BE2C (cell line): Measurements from ENCODE around the gene TEX48.
A peak's percentile ranks its signal among the peaks of the same experiment; 100 is the strongest.

Experiments
- DNase-seq: peaks from one replicate; pipeline ENCODE4 v3.0.0-alpha.2; 2020
- H3K27me3 ChIP-seq: fragments of 250-450 bp; sonication (Bioruptor Pico); 2 replicates; pipeline ENCODE4 v1.5.1; 2020; ENCODE audit warnings: mild to moderate bottlenecking
- H3K36me3 ChIP-seq: fragments of 250-450 bp; sonication (Bioruptor Pico); 2 replicates; pipeline ENCODE4 v1.5.1; 2020; ENCODE audit warnings: mild to moderate bottlenecking
- H3K4me1 ChIP-seq: fragments of 250-450 bp; sonication (Bioruptor Pico); 2 replicates; pipeline ENCODE4 v1.5.1; 2020
- H3K4me3 ChIP-seq: 2 replicates; pipeline ENCODE4 v1.5.1; 2011; ENCODE audit warnings: low read depth, low read length
- H3K9me3 ChIP-seq: fragments of 250-450 bp; sonication (Bioruptor Pico); 2 replicates; pipeline ENCODE4 v1.5.1; 2020
- TF ChIP-seq, protein P1 (sequence below): IDR thresholded peaks from 2 replicates; pipeline ENCODE4 v1.5.1; 2012; ENCODE audit warnings: mild to moderate bottlenecking, low read depth, low read length

Gene TEX48

DNA sequence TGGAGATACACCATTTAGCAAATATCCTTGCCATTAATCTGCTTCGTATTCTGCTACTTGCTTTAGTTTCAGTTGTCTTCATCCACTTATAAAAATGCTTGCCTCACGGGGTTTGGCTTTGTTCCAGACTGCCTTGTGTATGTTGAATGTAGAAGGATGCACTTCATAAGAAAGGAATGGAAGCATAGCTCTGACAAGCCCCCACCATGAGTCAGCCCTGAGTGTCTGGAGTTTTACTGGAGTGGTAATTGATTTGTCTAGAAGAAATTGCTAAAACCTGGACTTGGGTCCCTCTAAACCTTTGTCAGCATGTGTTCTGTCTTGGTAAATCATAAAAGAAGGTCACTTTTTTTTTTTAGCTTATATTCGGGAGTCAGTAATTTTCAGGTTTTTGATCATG, 4.6 kb downstream of the TEX48 start:
- H3K4me1 ChIP-seq, result no peaks in the 10 kb centered on the region
- no peaks in the 10 kb centered on the region for H3K9me3 ChIP-seq
- H3K36me3 ChIP-seq, result no peaks in the 10 kb centered on the region
- H3K27me3 ChIP-seq, result peaks cover 9% of the 10 kb centered on the region; the same call in 1 of the 2 replicates
- peak; percentile 12 for DNase-seq
- TF ChIP-seq, protein P1, sequence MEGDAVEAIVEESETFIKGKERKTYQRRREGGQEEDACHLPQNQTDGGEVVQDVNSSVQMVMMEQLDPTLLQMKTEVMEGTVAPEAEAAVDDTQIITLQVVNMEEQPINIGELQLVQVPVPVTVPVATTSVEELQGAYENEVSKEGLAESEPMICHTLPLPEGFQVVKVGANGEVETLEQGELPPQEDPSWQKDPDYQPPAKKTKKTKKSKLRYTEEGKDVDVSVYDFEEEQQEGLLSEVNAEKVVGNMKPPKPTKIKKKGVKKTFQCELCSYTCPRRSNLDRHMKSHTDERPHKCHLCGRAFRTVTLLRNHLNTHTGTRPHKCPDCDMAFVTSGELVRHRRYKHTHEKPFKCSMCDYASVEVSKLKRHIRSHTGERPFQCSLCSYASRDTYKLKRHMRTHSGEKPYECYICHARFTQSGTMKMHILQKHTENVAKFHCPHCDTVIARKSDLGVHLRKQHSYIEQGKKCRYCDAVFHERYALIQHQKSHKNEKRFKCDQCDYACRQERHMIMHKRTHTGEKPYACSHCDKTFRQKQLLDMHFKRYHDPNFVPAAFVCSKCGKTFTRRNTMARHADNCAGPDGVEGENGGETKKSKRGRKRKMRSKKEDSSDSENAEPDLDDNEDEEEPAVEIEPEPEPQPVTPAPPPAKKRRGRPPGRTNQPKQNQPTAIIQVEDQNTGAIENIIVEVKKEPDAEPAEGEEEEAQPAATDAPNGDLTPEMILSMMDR, result no peak
- no peak overlapping the region for H3K4me3 ChIP-seq

DNA sequence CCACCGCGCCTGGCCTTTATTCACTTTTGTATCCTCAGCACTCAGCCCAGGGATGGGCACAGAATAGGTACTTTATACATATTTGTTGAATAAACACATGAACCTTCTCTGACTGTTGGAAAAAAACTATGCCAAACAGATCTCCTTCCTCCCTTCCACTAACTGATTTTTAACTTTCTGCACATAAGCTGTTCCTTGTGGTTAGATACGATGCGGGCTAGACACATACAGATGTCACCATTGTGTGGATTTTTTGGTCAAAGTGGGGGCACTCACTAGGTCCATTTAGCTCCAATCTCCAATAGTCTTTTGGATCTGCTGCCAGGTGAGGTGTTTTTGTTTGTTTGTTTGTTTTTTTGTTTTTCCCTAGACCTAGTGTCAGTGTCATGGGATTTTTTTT, 5.1 kb downstream of the TEX48 start:
- TF ChIP-seq, protein P1, result no peak
- Histone ChIP-seq H3K9me3 (no peaks in the 10 kb centered on the region), H3K27me3 (peaks cover 9% of the 10 kb centered on the region; the same call in 1 of the 2 replicates), H3K4me3 (no peak overlapping the region), H3K36me3 (no peaks in the 10 kb centered on the region), H3K4me1 (no peaks in the 10 kb centered on the region)
- DNase-seq, result no peak

DNA sequence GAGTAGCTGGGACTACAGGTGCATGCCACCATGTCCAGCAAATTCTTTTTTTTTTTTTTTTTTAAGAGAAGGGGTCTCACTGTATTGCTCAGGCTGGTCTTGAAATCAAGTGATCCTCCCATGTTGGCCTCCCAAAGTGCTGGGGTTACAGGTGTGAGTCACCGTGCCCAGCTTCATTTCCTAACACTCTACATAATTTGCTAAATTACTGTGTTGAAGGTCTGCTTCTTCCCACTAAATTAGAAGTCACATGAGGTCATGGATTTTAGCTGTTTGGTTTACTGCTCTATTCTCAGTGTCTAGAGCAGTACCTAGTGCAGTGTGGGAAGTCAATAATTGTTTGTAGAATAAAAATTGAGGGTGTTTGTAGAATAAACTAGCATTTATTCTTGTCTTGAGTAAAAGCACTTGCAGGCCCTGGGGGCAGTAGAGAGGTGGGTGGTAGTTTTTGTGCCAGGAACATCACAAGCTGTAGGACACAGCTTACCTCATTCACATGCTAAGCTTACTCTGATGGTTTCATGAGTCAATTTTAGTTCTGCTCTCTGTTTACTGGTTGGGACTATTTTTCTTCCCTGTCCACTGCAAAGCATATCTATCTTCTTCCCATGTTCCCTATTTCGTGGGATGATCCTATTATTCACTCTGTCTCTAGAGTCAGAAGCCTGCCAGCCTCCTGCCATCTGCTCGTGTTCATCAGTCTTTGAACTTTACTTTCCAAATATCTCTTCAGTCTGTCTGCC, 7.0 kb downstream of the TEX48 start:
- Histone ChIP-seq H3K4me3 (no peak overlapping the region), H3K36me3 (no peaks in the 10 kb centered on the region), H3K27me3 (peaks cover 9% of the 10 kb centered on the region; the same call in 1 of the 2 replicates), H3K4me1 (no peaks in the 10 kb centered on the region), H3K9me3 (no peaks in the 10 kb centered on the region)
- no peak for DNase-seq
- TF ChIP-seq, protein P1, result no peak

DNA sequence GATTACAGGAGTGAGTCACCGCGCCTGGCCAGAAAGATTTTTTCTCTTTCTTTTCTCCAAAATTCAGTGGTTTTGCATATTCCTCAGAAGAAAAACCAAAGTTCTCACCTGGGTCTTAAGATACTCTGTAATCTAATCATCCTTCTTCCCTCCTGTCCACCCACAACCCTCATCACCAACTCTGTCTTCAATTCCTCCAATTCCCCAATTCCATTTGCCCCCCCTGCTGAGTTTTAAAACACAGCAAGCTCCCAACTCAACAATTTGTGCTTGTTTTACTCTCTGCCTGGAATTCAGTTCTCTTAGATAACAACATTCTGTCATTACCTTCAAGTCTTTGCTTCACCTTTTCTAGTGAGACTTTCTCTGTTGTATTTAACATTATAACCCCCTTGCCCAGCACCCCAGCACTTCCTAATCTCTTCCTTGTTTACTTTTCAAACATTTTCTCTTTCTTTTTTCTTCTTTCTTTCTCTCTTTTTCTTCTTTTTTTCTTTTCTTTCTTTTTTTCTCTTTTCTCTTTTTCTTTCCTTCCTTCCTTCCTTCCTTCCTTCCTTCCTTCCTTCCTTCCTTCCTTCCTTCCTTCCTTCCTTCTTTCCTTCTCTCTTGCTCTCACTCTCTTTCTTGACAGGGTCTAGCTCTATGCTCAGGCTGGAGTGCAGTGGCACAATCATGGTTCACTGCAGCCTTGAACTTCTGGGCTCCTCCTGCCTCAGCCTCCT, 7.8 kb downstream of the TEX48 start:
- Histone ChIP-seq H3K4me1 (no peaks in the 10 kb centered on the region), H3K9me3 (no peaks in the 10 kb centered on the region), H3K36me3 (no peaks in the 10 kb centered on the region), H3K4me3 (no peak overlapping the region), H3K27me3 (peaks cover 6% of the 10 kb centered on the region; the same call in 1 of the 2 replicates)
- no peak for DNase-seq
- TF ChIP-seq, protein P1, result no peak

DNA sequence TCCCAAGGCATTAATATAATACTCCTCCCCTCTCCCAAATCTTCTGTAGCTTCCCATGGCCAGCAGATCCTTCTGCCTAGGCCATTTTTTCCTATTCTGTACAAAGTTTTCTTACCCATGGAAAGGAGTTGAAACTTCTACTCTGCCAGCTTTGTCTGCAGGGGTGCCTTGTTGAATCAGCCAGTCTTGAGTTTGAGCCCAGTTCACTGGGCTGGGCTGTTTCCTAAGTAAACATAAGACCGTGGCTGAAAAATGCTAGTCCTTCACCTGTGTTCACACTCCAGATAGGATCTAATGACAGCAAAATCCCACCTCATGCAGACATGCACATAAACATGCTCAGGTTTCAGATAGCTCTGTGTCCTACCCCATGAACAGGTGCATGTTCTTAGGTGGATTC, 10.4 kb downstream of the TEX48 start:
- Histone ChIP-seq H3K36me3 (no peaks in the 10 kb centered on the region), H3K4me1 (no peaks in the 10 kb centered on the region), H3K27me3 (no peaks in the 10 kb centered on the region), H3K9me3 (no peaks in the 10 kb centered on the region), H3K4me3 (no peak overlapping the region)
- TF ChIP-seq, protein P1, result no peak
- no peak for DNase-seq

DNA sequence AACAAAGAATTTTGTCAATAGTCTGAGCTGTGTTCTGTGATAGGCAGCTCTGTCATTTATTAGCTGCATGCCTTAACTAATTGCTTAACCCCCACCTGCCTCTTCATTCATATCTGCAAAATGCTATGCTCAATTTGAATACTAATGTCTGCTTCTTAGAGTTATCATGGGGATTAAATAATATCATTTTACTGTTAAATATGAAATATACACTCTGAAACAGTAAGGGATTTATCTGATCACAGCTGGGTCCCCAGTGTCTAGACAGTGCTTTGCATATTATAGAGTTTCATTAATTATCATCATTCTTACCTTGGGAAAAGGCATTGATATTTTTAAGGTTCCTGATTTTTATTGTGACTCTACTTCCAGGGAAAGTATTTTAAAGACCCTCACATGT, 12.0 kb downstream of the TEX48 start:
- TF ChIP-seq, protein P1, result no peak
- DNase-seq, result no peak
- H3K4me1 ChIP-seq, result no peaks in the 10 kb centered on the region
- no peaks in the 10 kb centered on the region for H3K27me3 ChIP-seq
- H3K4me3 ChIP-seq, result no peak overlapping the region
- no peaks in the 10 kb centered on the region for H3K9me3 ChIP-seq
- H3K36me3 ChIP-seq, result no peaks in the 10 kb centered on the region
